GM19351 (cell line): ENCODE measurements around the gene MBNL2.

Experiments used
- ATAC-seq: cut with Tn5 transposase; IDR thresholded peaks from one replicate; pipeline ENCODE4 v1.9.1; 2021; ENCODE audit warnings: mild to moderate bottlenecking, moderate library complexity; ENCODE audit not compliant: unreplicated experiment

MBNL2 gene

DNA sequence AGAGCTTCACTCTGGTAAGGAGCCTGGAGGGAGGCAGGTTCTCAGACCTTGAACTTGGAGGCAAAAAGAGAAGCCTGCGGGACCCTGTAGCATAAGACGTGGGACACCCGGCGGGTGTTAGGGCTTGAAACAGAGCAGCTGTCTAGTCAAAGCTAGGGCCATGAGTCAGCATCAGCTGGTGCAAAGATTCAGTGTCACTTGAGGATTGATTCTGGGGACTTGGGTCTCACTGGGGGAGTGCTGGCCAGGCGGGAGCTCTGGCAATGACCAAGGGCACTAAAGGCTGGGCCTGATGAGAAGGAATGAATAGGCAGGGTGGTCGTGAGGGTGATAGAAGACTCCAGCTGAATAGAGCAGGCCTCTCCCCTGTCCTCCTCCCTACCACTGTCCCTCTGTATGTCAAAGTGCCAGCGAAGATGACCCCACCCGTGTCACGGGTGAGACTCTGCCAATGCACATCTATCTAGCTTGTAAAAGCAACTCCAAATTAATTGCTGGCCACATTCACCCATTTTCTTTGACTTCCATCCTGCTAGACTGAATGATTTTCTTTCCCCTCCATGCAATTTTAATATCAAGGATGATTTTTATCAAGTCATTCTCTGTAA, 97.1 kb downstream of the MBNL2 start:
- ATAC-seq = no peak

DNA sequence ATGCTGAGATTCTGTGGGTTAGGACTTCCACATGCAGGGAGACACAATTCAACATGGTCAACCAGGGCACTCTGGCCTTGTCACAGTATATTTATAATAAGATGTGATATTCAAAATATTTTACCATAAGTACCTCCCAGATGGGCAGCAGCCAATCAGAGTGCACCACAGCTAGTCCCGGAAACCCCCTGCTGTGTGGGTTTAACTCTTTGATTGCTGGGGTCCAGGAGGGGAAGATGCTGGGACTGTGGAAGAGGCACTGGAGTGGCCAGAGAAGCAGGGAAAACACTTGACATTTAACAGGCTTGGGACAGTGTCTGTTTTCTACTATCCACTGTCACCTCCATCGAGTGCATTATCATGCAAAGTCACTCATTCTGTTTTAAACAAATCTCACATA, 99.0 kb downstream of the MBNL2 start:
- no peak for ATAC-seq

DNA sequence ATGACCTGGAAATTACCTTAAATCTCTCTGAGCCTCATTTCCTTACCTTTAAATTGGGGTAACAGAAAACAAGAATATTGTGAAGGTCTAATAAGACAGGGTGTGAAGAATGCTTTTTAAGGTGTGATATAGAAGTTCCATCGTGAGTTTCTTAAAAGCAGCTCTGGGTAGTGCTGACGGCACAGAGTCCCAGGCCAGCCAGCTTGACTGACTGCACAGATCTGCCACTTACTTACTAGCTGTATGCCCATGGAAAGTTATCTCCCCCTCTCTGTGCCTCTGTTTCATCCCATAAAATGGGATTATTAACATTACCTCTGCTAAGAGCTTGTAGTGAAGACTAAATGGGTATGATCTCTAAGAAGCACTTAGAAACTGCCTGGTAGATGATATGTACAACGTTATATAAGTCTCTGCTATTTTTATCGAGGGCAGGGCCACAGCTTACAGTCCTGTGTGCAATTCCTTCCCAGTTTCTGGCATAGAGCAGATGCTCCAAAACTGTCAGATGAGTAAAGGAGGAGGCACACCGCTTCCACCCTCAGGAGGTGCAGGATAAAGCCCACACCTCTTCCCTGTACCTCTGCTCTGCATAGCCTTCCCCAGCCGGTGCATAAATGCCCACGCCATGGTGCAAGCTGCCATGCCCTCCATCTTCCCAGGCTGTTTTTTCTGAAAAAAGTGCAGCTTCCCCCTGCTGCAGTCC, 99.6 kb downstream of the MBNL2 start:
- no peak for ATAC-seq

DNA sequence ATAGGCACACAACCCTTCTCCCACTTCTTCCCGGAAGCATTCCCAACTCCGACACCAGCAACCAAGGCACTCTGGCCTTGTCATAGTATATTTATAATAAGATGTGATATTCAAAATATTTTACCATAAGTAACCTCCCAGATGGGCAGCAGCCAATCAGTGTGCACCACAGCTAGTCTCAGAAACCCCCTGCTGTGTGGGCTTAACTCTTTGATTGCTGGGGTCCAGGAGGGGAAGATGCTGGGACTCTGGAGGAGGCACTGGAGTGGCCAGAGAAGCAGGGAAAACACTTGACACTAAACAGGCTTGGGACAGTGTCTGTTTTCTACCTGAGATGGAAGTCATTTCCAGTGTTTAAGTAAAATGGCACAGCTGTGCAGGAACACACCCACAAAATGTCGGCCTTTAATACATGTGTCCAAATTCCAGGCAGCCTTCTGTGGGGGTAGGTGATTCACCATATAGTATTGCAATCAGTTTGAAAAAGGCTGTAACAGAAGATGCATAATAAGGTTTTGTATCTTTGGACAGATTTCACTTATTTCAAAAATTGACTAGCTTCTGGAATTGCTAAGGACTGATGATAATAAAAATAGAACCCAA, 100.7 kb downstream of the MBNL2 start:
- ATAC-seq = no peak

DNA sequence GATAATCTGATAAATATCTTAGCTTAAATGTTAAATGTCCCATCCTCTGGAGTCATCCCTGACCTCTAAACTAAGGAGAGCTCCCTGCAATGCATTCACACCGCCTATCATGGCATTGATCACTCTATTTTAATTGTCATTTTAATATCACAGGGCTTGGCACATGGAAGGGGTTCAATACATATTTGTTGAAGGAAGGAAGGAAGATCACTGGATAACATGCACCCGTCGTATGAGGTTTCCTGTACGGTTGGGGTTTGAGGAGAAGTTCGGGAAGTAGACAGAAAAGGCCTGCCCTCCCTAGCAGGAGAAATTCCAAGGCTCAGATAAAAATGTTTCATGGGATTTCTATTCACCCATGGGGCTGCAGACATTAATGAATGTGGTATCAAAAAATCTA, 102.0 kb downstream of the MBNL2 start:
- ATAC-seq = no peak

DNA sequence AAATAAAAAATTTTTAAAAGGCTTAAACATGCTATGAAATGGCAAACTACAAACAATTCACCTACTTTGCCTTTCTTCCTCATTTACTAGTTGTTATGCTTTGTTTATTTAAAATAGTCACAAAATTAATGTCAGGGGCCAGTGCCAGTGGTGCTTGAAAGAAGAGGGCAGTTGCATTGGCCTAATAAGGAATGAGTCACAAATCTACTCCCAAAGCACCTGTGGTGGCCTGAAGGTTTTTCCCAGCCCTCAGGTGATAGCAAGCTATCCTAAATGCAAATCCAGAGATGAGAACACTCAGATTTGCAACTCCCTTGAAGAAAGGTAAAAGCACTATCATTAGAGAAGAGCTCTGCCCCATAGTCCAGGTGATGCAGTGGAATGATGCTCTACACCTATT, 103.6 kb downstream of the MBNL2 start:
- ATAC-seq = no peak

DNA sequence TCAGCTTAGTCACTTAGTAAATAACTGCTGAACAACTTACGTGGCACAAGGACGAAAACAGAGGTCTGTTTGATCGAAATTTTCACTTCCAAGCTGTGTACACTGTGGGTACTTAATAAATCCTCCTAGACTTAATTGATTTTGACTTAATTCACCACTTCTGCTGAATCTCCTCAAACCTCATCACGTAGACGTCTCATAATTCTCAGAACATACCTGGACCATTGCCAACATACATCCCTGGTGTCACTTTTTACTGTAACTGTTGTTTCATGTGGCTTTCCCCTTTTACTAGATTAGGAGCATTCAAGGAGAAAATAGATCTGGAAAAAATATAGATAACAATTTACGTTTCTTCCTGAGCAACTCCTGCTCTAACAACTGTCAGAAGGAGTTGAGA, 105.0 kb downstream of the MBNL2 start:
- no peak for ATAC-seq

DNA sequence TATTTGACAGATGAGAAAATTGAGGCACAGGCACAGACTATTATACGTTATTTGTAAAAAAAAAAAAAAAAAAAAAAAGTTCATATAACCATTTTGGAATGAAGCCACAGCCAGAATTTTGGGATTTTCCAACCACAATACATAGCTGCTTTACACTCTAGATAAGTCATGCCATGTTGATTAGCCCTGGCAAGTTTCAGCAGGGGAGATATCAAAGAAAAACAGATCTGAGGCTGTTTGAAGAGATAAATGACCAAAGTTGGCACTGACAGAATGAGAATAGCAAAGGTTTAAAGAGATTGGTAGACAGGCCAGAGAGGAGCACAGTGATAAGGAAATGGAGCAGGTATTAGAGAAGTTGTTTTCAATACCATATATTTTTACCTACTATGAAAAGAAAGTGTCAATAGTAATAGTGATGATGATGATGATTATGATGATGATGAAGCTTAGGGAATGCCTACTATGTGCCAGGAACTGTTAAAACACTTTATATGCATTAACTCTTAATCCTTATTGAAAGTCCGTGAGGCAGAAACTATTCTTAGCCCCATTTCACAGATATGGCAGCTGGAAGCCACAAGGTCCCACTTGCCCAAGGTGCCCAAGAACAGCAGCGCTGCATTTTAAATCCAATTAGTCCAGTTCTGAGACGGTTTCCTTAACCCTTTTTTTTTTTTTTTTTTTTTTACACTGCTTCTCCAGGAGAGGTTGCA, 105.5 kb downstream of the MBNL2 start:
- ATAC-seq = no peak

DNA sequence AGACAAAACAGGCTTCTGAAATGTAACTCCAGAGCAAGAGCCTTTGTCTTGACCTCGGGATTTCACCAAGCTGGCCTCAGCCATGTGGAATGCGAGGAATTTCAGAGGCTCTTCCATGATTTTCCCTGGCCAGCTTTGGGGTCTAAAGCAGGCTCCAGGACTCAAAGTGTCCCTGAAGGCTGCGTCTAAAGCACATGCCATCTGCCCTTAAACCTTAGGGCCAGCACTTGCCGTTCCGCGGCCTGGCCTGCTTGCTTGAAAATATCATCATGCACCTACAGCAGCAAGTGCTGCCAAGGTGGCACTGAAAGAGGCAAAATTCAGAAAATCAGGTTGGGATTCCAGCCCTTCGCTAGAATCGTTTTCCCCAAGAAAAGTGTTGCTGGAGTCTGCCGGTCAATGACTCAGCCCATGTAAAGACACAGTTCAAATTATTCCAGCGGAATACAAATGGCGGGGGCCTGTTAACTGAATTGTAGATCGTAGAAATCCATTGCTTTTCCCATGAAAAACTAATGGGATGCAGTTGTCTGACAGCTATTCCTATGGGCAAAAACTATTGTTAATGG, 106.2 kb downstream of the MBNL2 start:
- no peak for ATAC-seq

DNA sequence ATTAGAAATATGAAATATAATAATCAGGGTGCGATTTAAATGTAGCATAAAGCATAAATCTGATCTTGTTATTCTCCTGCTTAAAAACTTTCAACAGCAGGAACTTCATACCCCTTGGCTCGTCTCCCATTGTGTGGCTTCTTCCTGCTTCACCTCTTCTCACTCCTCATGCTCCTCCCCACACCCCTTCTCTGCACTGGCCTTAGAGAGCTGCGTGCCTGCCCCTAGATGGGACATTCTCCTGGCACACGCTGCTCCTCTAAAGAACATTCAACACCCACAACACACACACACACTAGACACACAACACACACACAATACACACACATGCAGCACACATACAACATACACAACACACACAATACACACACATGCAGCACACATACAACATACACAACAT, 107.2 kb downstream of the MBNL2 start:
- no peak for ATAC-seq

DNA sequence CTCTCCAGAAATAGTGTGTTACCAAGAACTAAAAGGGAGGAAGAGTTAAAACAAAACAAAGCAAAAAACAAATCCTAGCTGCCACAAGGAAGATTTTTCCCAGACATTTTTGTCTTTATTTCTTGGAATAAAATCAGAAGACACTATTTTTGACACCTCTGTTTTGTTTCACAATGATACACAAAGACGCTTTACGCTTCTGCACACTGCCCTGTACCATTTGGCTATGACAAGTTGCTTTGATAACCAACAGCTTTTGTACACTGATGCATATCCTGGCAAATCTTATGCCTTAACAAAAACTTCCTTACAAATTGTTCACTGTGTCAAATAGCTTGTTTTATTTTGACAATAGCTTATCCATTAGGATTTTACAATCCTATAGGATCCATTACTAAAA, 108.3 kb downstream of the MBNL2 start:
- ATAC-seq = no peak

DNA sequence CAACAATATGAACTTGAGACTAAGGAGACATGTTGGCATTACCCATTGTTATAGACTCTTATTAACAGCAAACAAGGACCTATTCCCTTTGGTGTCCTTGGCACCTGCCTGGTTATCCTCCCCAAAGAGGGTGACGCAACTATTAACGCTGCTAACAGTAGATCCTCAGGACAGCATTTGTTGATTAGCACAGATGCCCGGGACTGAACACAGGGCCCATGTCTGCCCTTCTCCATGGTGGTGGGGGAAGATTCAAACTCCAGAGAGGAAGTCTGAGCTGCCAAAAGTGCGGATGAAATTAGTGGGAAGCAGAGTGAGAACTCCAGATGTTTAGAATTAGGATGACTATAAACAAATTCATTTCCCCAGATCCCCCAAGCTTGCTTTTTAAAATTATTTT, 110.6 kb downstream of the MBNL2 start:
- ATAC-seq = no peak

DNA sequence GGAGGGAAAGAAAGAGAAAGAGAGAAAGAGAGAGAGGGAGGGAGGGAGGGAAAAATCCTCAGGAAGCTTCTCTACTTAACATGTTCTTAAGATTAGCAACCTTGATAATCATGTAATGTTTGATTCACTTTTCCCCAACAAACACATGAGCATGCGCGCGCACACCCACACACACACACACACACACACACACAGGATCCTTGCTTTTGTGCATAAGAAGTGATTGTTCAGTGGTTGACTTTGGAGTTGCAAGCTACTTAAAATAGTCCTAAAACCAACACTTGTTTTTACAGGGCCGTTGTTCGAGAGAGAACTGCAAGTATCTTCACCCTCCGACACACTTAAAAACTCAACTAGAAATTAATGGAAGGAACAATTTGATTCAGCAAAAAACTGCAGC, 111.8 kb downstream of the MBNL2 start:
- ATAC-seq = no peak

DNA sequence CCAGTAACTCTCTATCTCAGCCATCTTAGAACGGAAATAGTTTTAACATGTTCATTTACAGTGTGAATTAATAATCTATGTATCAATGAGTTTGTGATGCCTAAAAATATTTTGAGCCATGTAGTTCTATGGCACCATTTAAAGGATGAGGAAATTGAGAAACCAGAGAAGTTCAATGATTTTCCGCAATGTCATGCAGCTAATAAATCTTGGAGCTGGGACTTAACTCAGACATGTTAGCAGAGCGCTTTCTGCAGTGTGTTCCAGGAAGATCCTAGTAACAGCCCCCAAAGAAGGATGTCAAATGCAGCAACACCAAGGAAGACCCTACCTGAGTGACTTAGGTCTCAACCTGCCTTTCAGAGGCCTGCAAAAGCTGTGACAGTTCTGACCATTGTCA, 112.6 kb downstream of the MBNL2 start:
- ATAC-seq = no peak

DNA sequence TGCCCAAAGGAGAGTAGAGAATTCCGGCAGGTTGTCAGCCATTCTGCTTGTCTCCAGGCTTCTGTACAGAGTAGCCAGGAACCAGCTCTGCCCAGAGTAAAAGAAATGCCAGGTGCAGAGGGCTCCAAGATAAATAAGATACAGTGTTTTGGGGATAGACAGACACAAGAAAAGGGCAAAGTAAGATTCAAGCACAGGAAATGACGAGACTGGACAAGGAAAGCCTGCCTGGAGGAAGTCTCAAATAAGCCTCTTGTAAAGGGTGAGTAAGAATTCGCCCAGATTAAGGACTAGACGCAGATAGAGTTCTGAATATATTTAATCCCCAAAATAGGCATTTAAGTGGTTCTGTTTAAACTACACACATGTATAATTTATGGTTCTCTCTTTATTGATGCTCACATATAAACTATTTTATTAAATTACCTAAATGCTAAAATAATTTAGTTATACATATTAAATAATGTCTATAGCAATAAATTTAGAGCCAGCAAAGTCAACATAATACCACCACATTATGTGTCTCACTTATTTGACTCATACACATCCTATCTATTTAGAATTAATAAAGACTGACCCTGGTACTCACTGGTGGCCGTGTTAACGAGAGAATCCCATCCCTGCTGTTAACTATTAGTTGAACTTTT, 113.5 kb downstream of the MBNL2 start:
- no peak for ATAC-seq

DNA sequence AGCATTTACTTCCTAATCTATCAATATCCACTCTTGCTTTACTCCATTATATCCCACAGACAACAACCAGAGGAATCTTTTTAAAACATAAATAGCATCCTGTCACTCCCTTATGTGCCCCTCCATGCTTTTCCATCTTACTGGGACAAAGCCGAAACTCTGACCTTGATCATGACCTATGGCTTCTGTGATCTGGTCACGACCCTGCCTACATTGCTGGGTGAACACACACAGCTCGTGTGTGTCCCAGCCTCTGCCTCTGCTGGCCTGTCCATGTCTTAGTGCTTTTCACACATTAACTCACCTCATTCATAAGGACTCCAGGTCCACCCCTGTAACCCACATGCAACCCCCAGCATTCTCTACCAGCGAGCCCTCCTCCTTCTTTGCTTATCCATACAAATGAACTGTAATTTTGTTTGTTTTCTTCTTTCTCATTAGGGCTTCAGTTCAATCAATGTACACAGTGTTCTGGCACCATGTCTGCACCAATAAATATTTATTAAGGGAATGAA, 115.9 kb downstream of the MBNL2 start:
- no peak for ATAC-seq

DNA sequence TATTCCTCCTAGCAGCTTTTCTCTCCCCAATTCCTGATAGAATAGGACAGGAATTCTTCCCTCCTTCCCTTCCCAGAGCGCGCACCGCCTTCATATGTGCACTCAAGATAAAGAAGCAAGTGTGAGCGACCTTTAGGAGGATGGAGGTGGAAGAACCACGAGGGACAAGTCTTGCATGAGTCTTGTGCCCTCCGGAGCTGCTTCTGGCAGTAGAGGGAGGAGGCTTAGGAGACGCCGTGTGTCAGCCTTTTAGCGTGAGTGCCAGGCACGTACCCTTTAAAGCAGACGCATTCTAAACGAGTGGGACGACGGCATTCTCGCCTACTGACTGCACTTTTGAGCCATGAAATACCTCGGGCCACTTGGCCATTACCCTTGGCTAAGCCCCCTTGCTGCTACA, 116.4 kb downstream of the MBNL2 start:
- ATAC-seq = no peak

DNA sequence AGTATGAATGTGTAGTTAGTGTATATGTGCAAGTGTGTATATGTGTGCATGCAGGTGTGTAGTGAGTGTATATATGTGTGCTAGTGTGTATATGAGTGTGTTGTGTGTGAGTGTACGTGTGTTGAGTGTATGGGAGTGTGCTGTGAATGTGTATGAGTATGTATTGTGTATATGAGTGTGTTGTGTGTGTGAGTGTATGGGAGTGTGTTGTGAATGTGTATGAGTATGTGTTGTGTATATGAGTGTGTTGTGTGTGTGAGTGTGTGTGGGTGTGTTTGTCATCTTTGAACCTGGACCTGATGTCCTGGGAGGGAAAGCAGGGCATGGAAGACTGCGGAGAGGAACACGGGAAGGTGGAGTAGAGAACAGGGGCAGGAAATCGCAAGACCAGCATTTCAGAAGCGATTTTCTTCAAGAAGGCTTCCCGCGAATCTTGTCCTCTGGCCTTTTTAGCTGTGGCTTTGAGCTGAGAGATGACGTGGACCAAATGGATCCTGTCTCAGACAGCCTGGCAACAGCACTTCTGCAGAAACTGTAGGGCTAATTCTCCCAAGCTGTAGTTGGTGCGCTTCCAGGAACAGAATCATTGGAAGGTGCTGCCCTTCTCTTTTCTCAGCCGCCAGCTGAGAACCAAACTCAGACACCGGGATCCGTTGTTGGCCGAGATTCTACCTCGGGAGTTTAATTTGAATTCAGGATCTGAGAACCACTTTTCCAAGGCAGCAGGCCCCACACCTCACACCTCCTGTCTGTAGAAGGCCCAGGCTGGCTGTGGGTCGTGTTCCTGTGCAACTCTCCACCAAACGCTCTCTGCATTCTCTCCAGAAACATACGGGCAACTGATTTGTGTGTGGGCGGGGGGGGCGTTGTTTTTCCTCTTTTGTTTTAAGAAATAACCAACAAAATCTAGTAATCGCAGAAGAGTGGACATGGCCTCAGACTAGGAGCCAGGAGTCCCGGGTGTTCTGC, 117.2 kb downstream of the MBNL2 start:
- no peak for ATAC-seq

DNA sequence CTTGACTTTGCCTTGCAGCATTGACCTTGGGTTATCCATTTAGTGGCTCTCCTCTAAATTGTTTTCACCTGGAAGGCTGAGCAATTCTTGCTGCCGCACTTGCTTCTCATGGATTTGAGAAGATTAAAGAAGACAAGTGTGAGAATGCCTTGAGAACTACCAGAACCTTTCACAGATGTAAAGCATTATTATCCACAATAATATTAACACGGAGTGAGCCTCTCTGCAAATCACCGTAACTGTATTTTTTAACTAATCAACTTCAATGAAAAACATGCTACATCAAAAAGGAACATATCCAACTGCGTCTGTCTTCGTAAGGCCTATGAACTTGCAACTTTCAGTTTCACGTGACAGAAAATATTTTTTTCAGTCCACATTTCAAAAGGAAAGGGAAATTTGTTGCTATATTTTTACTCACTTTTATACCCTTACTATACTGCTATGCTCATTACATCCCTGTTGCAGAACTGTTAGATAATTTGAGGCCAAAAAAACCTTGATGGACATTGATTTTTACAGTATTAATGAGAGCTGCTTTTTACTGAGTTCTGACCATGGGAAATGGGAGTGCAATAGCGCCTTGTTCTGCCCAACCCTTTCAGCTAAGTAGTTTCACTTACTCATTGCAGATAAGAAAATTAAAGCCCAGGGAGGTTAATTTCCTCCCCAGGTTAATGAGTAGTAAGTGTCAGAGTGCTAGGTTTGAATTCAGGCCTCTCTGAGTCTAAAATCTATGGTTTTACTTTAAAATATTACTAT, 118.0 kb downstream of the MBNL2 start:
- no peak for ATAC-seq
